HG03469 (cell line): Measurements from ENCODE around the gene INCA1.

Experiments used
- ATAC-seq: cut with Tn5 transposase; IDR thresholded peaks from one replicate; pipeline ENCODE4 v1.9.1; 2021; ENCODE audit warnings: mild to moderate bottlenecking, moderate library complexity, moderate number of reproducible peaks; ENCODE audit not compliant: unreplicated experiment

Gene INCA1

DNA sequence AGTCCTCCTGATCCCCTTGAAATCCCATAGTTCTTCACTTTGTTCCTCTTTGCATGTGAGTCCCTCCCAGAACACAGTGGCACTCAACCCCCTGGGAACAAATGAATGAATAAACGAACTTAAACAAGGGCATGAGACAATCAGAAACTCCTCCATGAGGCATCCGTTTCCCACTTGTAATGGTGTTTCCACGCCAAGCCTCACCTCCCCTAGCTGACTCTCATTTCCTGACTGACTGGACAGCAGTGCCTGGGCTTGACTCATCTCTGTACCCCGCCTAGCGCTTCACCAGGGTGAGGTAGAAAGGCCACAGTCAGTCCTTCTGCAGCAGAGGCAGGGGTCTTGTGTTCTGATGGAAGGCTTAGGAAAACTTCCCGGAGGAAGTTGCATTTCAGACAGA, 14.6 kb upstream of the INCA1 start:
- ATAC-seq = no peak

DNA sequence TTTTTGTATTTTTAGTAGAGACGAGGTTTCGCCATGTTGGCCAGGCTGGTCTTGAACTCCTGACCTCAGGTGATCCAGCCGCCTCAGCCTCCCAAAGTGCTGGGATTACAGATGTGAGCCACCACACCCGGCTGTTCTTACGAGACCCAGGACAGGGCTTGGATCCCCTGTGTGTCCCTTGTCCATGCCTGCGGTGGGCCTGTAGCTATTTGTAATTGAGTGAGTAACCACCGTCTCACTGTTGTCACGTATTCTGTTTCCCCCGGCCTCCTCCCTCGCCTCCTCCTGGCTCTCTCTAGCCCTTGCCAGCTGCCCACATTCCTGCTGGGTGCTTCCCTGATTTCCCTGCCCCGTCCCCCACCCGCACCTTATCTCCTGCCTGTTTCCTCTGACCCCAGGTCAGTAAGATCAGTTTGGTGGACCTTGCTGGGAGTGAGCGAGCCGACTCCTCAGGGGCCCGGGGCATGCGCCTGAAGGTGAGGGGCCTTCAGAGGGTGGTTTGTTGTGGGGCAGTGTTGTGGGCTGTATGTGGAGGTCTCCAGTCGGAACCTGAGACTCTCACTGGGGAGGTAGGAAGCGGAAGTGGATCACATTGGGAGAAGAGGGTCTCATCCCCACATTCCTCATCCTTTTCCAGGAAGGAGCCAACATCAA, 6.0 kb upstream of the INCA1 start:
- ATAC-seq = no peak

DNA sequence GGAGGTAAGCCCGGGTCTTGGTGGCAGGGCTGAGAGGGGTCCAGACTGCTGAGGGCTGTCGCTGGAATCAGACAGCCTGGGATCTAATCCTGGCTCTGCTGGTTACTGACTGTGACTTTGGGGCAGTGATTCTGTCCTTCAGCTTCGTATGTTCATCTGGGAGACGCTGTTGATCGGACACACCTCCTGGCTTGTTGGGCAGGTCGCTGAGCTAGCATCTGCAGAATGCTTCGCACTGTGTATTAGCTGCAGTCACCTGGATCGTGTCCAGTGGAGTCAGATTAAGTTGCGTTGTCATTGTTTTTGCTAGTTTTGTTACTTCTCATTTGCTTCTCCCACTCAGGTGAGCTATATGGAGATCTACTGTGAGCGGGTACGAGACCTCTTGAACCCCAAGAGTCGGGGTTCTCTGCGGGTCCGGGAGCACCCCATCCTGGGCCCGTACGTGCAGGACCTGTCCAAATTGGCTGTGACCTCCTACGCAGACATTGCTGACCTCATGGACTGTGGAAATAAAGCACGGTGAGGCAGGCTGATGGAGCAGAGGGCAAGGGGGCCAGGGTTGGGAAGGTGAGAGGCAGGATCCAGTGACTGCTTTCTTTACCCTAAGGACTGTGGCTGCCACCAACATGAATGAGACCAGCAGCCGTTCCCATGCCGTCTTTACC, 4.9 kb upstream of the INCA1 start:
- no peak for ATAC-seq

DNA sequence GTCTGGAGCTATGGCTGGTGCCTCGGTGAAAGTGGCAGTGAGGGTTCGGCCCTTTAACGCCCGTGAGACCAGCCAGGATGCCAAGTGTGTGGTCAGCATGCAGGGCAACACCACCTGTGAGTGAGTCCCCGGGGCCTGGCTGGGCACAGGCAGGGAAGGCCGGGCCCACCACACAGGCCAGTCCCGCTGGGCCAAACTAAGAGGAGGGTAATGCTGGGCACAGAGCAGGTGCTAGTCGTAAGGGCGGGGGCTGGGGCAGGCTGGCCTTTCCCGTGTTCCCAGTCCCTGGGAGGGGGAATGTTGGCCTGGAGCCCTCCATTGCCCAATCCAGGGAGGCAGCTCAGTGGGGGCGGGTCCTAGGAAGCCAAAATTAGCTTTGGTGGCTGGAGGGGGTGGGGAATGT, 2.9 kb upstream of the INCA1 start:
- no peak for ATAC-seq

DNA sequence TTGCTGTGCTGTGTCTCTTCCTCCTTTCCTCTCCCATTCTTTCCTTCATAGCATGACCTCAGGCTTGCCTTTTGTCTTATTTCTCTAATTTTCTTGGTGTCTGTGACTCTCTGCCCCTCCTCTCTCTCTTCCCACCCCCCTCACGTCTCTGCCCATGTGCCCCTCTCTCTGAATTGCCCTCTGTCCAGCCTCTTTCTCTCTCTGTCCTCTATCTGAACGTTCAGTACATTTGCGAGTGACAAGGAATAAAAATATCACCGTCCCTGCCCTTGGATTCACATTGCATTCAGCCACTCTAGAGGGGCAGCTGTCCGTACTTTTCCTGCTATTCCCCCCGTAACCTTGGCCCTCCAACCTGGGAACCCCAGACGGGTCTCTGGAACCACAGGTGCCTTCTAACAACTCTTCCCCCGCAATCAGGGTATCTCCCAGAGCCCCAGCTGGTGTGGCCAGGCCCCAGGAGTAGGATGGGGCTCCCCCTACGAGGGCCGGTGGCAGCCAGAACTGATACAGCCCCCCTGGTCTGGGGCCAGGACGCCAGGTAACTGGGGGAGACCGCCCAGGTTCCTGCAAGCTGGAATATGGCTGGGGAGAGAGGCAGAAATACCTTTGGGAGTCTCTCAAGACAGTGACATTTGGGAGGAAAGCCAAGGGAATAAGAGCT, 2.2 kb upstream of the INCA1 start:
- ATAC-seq = no peak

DNA sequence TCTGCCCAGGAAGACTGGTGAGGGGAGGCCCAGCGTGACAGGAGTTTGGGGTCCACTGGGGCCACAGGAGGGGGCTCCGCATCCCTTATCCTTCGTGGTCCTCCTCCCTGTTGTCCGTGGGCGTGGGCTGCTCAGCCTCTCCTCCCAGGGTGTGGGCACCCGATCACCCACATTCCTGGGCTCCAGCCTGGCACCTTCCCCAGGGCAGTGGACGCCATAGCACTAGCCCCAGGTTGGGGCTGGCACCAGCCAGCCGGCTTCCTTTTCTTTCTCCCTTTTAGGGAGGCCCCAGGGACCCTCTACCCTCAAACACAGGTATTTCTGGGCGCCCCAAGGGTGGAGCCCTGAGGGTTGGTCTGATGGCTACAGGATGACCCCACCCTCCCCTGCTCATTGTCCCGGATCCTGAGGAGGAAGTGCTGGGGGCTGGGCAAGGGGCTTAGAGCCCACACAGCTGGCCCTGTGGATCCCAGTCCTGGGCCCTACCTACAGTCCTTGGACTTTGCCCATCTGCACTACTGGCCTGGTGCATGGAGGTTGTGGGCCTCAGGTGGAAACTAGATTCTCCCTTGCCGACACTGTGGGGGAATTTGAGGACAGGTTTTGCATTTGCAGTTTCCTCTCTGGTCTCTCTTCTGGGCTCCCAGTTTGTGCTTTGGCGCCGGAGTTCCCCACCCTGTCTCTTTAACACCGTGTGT, 1.6 kb upstream of the INCA1 start:
- no peak for ATAC-seq

DNA sequence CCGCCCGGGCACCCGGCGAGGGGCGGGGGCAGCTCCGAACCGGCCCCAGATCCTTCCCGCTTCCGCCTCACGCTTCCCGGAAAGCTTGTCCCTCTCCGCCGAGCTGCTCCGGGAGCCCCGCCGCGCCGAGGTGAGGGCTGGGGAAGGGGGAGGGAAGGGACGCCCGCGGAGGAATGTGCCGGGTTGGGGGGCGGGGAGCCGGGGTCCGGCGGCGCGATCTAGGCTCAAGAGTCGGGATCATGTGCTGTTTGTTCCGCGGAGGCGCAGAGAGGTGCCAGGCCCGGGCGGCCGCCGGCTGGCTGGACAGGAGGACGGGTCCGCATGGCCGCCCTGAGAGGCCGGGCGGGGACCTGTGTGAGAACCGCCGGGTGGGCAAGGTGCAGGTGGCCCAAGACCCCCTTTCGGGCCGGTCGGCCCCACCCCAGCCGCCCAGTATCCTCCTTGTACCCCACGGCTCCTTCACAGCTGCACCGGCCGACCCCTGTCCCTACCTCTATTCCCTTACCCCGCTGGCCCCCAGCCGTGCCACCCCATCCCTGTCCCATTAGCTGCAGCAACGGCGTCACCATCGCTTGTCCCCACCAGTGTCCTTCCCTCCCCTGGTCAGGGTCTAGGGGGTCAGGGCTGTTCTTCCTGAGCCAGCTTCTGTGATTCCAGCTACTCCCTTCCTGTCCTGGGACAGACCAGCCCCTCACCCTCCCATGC, 857 bp upstream of the INCA1 start:
- ATAC-seq = no peak

DNA sequence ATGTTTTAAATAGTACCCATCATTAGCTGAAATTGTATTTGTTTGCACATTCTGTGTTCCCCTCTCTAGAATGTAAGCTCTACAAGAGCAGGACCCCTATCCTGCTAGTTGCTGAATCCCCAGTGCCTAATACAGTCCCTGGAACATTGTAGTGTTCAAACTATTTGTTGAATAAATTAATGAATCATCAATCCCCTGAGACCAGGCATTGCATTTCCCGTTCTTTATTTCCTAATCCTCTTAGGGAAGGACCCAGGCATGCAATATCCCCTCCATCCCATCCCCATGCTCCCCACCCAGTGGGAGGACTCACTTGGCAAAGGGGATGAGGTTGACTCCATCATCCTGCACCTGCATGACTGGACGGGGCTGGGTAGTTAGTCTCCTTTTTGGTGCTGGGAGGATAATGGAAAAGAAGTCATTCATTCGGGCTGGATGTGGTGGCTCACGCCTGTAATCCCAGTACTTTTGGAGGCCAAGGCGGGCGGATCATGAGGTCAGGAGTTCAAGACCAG, 3.2 kb downstream of the INCA1 start:
- ATAC-seq = no peak

DNA sequence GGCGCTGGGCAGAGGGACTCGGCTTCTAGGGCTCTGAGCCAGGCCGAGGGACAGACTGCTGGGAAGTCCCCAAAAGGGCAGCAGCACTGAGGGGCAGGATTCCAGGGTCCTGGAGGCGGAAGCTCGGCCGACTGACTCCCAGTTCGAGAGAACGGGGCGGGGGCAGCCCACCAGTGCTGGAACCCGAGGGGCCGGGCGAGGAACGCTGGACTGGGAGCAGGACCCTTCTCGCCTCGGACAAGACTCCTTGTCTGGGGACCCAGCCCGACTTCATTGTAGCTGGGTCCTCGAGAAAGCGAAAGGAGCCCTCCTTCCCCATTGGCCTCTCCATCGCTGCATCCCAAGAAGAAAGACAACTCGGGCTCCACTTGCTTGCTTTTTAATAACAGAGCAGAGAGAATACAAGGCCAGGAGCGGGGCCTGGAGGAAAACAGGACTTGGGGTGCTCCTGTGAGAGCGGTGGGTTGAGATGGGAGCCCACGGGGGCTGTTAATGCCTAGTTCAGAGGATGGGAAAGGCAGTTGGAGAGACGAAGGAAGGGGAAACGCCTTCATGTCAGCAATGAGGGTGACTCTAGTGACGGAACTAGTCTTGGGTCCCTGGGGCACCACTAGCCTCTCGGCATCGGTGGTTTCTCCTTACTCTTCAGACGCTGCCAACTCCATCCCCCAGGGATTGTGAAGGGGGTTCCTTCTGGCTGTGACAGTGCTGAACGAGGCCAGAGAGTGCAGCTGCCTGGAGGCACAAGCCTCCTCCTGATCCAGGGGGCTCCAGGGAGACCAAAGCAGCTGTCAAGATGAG, 9.4 kb downstream of the INCA1 start:
- no peak for ATAC-seq

DNA sequence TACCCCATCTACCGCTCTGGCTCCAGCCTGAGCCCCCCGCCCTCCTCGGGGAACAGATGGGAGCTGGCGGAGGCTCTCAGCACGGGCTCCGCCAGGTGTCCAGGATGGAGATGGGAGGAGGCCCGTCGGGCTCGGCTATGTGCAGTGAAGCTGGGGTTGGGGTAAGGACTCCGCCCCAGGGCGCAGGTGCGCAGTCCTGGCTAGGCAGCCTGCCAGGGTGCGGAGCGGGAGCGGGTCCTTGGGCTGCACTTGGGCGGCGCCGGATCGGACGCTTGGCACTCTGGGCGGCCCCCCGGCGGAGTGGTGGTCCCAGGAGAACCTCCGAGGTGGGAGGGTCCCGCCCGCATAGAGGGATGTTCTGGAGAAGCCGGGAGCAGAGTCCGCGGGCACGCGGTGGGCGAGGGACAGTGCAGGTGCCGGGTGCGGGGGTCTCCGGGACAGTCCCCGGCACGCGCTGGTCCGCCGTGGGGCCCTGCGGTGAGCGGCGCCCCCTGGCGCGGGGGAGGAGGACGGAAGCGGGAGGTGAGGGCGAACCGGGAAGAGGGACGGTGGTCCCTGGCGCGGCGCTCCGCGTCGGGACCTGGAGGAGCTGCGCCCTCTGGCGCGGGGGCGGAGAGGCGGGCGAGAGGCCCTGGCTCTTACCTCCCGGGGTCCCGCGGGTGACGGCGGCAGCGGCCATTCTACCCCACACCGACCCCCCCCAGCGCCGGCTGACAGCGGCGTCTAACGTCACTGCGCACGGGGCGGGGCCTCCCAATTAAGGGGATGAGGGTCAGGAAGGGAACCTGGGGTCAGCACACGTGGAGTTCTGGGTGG, 10.2 kb downstream of the INCA1 start, which contains the start of gene CAMTA2:
TSS of gene CAMTA2 (minus strand) at position 725 of the 816 bp plus-strand sequence. CDS start 1,453 bp downstream, outside the sequence.
- no peak for ATAC-seq

DNA sequence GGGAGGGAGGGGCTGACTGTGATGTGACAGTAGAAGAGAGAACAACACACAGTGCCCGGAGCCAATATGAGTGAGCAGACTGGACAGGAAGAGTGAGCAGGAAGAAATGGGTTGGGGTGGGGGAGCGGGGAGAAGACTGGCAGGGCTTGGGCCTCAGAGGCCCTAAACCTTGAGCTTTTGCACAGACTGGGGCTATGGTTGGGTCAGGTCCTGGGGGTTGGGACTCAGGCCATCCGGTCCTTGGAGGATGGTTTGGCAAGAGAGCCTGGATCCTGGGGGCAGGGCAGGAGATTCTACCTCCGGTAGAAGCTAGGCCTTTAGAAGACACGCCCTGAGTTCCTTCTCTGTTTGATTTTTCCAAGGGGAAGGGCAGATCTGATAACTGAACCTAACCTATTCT, 10.9 kb downstream of the INCA1 start:
- no peak for ATAC-seq

DNA sequence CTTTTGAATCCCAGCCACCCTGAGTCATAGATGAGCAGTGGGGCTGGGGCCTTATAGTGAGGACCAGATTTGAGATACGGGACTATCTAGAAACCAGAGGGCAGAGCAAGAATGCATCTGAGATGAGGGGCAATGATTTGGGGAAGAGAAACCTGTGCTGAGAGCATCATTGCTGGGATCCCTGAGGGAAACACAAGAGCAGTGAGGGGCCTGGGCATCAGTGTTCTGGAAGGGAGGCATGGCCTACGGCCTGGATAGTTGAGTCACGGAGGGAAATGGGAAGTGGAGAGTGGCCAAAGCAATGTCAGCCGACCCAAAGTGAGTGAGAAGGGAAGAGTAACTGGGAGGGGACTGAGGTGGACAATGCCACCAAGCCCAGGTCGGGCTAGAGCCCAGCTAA, 15.0 kb downstream of the INCA1 start:
- no peak for ATAC-seq

DNA sequence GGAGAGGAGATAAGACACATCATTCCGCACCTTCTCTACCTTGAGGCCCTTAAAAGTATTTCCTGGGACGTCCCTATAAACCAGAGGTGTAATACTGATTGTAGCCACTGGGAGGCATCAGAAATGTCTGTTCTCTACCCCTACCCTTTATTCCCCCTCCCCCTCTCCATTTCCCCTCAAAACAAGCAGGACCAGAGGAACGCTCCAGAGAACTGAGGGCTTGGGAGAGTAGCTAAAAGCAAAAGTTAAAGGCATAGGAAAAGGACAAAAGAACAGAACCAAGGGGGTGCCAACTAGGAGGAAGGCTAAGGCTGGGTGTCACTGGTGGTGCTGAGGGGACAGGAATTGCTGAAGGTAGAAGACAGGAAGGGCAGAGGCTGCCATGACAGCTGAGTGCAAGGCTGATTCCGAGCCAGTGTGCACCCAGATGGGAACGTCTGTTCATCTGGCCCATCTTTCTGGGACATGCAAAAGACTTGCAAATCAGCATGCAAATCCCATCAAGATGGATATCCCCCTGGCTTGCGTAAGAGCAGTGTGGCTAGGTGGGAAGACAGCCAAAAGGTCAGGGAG, 16.6 kb downstream of the INCA1 start:
- ATAC-seq = no peak

DNA sequence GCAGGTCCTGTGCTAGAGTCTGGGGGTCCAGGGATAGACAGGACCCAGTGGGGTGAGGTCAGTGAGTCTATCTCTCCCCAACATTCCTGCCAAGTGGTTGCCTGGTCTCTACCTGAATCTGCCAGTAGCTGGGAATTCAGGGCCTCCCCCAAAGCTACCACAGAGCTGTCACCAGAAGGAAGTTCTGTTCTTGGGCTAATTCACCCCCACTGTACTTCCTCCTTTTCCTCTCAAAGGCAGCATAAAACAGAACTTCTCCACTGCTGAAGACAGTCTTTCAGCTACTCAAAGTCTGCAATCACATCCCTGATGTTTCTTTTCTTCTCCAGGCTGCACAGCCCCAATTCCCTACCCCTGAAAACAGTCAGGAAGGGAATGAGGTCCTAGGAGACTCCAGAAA, 18.6 kb downstream of the INCA1 start:
- ATAC-seq = no peak

DNA sequence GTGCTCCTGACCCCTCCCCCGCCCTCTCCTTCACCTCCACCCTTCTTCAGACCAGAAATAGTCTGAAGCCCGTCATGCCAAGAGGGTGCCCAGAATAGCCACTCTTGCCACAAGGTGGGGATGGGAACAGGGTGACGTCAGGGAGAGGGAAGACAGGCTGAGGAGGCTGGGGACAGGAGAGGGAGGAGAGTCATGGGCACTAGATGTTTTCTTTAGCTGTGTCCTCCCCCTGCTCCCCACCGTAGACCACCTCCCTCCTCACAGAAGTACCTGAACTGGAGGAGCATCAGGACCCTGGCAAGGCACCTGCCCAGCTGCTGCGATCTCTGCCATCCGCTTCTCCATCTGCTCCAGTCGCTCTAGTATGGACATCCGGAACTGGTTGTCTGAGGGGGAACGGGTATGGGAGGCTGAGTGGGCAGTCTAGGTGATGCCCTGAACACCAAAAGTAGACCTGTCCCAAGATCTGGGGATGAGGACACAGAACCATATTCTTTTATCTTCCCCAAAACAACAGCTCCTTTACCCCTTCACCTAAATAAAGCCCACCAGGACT, 23.1 kb downstream of the INCA1 start:
- ATAC-seq = no peak

DNA sequence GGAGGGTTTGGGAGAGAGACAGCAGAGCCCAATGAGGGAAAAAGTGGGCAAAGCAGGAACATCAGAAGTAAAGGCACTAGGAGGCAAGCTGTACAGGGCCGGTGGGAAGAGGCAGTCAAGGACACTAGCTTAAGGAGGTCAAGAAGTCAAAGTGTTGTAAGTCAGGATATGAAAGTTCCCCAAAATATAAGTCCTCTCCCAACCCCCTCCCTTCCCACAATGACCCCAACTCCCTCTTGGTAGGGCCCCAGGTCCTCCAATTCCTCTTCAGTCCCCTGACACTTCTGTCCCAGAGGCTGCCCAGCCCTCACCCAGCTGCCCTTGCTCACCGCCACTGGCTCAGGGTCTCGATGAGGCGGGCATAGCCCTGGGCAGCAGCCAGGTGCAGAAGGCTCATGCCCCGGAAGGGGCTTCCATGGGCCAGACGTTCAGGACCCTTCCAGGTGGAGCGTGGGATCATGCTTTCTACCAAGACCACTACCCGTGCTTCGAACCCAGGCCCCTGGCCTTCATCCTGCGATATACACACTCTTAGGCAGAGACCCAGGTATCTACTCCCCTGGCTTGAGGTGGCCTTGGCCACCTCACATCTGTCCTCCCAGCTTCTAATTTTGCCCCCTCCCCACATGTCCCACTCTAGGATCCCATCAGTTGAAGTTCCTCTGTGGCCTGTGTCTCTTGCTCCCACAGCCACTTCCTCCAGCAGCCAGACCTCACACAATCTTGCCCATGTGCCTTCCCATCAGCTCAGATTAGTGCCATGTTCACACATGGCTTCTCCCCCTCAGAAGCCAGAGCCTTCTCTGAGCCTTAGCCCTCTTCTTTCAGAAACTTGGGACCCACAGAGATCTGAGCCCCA, 23.8 kb downstream of the INCA1 start:
- no peak for ATAC-seq

DNA sequence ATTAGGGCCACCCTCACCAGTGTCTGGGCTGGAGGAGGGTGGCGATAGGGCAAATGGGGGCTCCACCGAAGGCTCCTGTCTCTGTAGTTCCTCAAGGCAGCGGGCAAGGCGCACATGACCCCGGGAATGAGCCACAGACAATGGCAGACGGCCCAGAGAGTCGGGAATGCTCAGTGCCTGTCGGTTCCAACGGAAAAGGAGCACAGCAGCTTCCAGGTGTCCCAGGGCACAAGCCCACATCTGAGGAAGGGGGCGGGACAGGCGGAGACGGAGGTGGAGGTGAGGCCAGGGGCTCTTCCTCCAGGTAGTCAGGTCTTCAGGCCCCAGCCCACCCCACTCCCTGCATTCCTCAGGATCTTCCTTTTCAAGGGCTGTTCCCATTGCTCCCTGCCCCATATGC, 24.6 kb downstream of the INCA1 start:
- ATAC-seq = no peak

DNA sequence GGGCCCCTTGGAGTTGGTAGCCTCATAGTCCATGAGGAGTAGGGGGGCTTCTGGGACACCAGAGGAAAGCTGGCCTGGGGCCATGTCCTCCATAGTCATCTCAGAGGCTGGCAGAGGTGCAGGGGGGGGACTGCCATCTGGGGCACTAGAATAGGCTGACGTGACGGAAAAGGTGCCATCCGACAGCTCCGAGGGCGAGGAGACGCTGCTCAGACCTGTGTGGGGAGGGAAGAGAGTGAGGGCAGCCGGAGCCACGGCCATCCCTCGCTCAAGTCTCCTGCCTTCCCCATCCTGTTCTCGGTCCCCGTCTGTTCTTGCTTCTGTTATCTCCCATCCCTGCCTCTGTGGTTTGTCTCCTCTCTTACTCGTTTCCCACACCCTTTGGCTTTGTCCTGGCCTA, 25.0 kb downstream of the INCA1 start:
- ATAC-seq = no peak
